Head of caudate nucleus (tissue), 42 donors: ENCODE measurements around the gene JPT1.
"Not testable (repeated sequence)": the region's sequence is repeated elsewhere in the genome, so short reads cannot be mapped to it uniquely, and the experiment has no call there.

Experiments
- DNase-seq, 42 donors: peaks; one replicate each; pipeline versions ENCODE4 v3.0.0 to v3.0.0-alpha.2; 2020 to 2021; ENCODE audit warnings: mixed read lengths in 7 of 42
- intact Hi-C: fragments of 100-400 bp; cut with DNase I; formaldehyde crosslinking; loops from one replicate; pipeline ENCODE4 v1.15.0; 2022

Gene JPT1

DNA sequence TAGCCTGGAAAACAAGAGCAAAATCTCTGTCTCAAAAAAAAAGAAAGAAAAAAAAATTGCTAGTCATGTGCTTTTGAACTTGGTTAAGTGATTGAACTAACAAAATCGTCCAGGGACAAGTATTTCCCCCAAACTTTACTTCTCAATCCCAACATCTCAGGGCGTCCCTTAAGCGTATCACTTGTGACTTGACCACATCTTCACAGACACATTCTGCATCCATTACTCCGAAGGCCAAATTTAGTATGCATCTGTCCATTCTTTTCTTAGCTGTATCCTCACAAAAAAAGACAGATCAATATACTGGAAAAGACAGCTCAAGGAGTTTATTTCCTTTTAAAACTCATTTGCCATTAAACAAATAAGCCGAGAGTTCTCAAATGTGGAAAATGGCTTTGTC lies 5.9 kb upstream of the JPT1 start:
- no peak for DNase-seq
- intact Hi-C loops: no loop called here

DNA sequence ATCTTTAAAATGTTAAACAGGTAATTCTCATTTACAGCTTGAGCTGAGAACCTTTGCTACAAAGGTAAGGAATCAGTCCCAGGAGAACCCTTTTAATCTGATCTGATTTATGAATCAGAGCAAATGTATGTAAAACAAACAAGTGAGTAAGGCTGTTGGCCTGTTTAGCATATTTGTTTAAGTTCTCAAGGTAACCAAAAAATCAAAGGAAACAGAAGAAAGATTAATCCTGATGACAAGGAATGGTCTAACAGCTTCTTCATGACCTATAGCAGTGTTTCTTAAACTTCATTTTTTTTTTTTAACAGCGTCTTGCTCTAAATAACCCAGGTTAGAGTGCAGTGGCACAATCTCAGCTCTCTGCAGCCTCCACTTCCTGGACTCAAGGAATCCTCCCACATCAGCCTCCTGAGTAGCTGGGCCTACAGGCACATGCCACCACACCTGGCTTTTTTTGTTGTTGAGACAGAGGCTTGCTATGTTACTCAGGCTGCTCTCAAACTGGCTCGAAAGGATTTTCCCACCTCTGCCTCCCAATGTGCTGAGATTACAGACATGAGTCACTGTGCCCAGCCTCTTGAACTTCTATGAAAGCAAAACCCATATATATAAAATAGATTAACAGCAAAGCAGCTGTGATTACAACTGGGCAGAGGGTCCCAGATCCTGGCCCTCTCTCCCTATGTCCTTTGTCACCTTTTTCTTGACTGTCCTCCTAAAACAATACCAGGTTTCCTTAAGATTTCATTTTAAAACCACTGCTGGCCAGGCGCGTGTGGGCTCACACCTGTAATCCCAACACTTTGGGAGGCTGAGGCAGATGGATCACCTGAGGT lies 5.1 kb upstream of the JPT1 start:
- intact Hi-C loops: no loop called here
- DNase-seq: peak in 1 of 42 donors; percentile 22

DNA sequence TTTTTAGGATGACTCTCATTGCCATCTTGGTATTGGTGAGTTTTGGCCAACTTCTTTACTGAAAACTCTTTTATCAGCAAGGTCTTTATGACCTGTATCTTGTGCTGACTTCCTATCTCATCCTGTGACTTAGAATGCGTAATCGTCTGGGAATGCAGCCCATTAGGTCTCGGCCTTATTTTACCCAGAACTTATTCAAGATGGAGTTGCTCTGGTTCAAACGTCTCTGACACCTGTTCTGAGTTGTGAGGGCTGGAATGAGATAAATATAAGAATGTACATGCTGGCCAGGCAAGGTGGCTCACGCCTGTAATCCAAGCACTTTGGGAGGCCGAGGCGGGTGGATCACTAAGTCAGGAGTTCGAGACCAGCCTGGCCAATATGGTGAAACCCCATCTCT lies 4.2 kb upstream of the JPT1 start:
- DNase-seq, intact Hi-C loops: not testable (repeated sequence)

DNA sequence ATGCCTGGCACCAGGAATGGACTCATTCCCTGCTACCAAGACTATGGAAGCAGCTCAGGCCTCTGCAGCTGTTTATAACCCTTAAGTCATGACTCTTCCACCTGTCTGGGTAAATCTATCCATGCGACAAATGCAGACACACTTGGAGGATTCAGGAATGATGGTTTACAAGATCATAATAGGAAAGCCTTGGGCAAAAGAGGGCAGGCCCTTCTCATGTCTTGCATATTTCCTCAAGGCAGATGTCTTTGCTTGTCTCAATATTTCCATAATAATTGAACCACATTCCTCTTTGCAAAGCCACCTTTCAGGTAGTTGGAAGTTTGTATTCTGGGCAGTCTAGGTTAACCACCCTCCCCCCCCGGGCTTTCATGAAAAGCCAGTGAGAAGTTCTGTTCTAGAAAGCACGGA lies 884 bp upstream of the JPT1 start:
- DNase-seq: no peak
- intact Hi-C loops: no loop called here

DNA sequence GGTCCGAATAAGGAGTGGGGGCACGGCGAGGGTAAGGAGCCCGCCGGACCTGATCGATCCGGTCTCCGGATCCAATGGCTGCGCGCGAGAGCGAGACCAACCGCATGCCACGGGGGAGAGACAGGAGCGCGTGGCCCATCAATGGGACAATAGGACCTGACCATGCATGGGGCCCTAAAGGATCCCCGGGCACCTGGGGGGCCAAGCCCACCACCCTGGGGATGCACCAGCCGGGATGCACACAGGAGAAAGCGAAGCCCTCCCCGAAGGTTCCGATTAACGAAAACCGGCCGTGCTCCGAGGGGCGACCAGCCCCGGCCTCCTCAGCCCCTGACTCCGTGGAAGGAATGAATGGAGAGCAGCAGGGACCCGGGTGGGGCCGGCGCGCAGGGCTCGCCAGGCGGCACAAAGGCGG lies 525 bp downstream of the JPT1 start:
- intact Hi-C loops: loop anchor here (5.0 kb wide), 1 partner anchor 36 kb away; no protein-coding TSS in a partner anchor
- peak in 22 of 42 donors; percentile 6 to 53 (median 24) for DNase-seq

DNA sequence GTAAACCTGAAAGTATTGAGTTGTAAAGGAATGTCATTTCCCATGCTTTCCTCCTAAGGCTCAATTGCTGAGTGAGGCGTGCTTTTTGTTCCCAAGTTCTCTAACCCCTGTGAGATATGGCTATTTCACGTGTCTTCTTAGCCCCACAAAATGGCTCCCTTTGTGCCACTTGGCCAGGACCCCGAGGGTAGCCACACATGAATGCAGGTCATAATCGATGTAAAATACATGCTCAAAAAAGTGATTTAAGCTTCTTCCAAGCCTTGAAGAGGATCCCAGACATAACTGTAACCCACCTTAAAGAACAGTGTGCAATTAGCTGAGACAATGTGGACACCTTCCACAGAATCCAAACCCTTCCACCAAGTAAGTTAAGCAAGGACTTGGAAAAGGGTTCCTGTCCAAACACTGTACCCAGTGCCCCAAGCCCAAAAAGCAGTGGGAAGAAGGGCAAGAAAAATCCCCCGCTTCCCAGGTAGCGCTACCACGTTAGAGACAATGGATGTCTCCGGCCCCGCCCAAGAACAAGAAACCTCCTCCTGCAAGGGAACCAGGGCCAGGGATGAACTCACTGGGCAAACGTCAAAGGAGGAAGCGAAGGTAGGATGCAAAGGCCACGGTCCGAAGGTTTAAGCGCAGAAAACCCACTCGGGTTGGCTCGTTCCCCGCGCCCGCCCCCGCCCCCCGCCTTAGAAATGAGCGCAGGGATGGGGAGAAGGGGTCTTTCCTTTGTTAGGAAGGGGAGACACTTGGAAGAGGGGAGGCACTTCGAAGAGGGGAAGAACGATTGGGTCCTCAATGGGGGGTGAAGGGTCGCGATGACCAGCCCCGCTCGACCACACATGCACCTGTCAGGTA lies 1.2 kb downstream of the JPT1 start:
- intact Hi-C loops: loop anchor here (5.0 kb wide), 1 partner anchor 36 kb away; no protein-coding TSS in a partner anchor
- DNase-seq: peak in 25 of 42 donors; percentile 10 to 57 (median 29)

DNA sequence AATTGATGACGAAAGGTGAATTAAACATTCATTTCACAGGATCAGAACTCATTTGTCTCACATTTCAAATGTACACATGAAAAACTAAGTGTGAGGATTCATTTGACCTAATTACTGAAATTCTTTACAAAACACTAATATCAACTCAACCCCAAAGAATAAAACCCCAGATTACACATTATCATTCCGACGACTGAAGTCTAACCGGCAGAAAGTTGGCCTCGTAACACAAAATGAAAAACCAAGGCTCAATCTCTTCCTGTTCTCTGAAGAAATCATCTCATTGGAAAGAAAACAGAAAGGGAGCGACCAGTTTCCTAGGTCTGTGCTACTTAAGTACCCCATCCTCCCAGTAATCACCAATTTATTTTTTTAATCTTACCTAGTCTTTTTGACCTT lies 1.8 kb downstream of the JPT1 start:
- intact Hi-C loops: loop anchor here (5.0 kb wide), 1 partner anchor 35 kb away; no protein-coding TSS in a partner anchor
- no peak for DNase-seq

DNA sequence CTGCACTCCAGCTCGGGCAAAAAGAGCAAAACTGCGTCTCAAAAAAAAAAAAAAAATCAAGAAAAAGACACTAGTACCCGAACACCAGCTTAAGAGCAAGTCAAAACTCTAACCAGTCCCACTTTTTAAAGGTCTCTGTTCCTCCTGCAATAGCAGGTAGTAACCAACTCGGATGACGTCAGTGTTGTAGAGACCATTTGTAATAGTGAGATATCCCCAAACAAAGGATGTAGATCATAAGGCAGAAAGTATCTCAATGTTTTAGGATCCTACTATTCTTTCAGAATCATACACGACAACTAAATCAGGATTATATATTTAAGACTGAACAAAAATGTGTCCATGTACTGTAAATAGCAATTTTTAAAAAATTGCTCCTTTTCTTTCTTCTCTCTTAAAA lies 2.4 kb downstream of the JPT1 start:
- no peak for DNase-seq
- intact Hi-C loops: loop anchor here (5.0 kb wide), 1 partner anchor 35 kb away; no protein-coding TSS in a partner anchor

DNA sequence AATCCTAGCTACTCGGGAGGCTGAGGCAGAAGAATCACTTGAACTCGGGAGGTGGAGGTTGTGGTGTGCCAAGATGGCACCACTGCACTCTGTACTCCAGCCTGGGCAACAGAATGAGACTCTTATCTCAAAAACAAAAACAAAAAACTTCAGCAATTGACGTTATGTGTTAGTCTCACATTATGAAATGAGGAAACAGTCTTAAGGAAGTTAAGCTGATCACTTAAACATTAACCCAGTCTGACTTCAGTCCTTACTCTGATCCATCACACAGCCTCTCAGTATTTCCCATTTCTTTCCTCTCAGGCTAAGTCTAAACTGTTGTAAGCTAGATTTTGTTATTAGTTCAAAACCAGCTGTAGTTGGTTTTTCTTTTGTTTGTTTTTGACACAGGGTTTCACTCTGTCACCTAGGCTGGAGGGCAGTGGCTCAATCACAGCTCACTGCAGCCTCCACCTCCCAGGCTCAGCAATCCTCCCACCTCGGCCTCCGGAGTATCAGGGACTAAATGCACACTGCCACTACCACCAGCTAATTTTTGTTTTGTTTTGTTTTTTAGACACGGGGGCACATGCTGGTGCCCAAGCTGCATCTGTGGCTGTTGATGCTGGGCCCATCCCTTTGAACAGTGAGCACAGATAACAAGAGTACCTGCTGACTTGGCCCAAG lies 6.3 kb downstream of the JPT1 start:
- intact Hi-C loops: no loop called here

DNA sequence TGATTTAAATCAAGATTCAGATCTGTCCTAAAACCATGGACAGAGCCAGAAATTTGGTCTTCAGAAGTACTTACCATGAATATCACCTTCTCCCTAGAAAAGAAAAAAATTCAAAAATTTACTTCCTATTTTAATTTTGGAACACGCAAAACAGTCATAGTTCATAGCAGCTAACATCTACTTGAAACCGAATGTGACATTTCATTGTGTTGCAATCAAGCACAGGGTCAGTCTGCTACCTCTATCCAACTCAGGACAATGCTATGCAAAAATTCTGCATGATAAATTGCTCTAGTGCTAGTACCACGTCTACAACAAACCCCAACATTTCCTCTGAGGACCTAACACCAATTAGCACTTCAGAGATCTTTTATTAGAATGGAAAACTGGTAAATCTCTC lies 7.7 kb downstream of the JPT1 start:
- intact Hi-C loops: no loop called here
- DNase-seq: no peak

More for the DNA sequence above, 6.3 kb downstream of the JPT1 start:
- DNase-seq: peak in 1 of 42 donors; percentile 18

DNA sequence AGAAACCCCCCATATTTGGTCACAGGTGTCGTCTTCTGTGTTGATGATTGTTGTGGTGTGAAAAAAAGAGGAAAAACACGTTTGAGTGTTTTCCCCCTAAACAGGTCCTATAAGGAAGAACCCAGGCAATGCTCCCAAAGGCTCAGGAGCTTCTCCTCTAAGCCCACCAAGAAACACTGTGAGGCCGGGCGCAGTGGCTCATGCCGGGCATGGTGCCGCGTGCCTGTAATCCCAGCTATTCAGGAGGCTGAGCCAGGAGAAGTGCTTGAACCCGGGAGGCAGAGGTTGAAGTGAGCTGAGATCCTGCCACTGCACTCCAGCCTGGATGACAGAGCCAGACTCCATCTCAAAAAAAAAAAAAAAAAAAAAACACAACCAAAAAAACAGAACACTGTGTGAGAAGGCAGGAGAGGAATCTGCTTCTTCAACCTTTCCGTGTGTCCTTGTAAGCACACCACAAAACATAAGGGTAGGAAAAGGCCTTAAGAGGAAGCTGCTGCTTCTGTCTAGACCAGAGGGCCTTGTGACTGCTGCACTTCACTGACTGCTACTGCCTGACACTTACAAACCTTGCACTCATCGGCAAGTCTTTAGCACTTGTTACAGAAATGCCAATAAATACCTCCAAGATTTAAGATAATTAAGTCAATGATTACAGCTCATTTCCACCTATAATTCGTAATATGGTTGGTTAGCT lies 9.3 kb downstream of the JPT1 start:
- intact Hi-C loops: no loop called here

DNA sequence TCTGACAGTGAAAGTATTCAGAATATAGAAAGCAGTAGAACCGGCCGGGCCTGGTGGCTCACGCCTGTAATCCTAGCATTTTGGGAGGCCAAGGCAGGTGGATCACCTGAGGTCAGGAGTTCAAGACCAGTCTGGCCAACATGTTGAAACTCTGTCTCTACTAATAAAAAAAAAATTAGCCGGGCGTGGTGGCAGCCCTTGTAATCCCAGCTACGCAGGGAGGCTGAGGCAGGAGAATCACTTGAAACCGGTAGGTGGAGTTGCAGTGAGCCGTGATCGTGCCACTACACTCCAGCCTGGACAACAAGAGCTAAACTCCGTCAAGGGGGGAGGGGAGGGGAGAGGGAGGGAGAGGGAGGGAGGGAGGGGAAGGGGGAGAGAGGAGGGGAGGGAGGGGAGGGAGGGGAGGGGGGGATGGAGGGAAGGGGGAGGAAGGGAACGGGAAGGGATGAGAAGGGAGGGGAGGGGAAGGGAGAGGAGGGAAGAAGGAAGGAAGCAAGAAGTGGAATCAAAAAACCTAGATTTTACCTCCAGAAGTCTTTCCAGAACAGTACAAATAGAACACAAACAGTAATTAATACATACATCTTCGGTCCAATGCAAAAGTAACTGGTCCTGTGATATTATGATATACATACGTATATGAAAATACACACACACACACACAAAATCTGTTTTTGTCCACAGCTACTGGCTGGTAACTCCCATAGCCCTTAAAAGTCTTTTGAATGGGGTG lies 11.9 kb downstream of the JPT1 start:
- no peak for DNase-seq
- intact Hi-C loops: no loop called here

More for the DNA sequence above, 9.3 kb downstream of the JPT1 start:
- peak in 1 of 42 donors; percentile 12 for DNase-seq

DNA sequence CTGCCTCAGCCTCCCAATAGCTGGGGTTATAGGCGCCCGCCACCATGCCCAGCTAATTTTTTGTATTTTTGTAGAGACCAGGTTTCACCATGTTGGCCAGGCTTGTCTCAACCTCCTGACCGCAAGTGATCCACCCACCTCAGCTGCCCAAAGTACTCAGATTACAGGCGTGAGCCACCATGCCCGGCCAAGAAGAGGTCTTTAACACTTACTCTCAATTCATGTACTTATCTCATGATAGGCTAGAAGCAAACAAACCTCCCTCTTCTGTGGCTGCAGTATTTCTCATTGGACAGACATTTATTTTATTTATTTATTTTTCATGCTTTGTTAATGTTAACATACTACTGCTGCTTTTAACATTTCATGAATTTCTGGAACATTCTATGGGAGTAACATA lies 15.8 kb downstream of the JPT1 start:
- DNase-seq: no peak
- intact Hi-C loops: no loop called here

DNA sequence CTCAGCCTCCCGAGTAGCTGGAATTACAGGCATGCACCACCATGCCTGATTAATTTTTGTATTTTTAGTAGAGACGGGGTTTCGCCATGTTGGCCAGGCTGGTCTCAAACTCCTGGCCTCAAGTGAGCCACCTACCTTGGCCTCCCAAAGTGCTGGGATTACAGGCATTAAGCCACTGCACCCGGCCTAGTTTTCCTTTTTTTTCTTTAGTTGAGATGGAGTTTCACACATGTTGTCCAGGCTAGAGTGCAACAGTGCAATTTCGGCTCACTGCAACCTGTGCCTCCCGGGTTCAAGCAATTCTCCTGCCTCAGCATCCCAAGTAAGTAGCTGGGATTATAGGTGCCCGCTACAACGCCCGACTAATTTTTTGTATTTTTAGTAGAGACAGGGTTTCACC lies 16.6 kb downstream of the JPT1 start:
- intact Hi-C loops, DNase-seq: not testable (repeated sequence)

DNA sequence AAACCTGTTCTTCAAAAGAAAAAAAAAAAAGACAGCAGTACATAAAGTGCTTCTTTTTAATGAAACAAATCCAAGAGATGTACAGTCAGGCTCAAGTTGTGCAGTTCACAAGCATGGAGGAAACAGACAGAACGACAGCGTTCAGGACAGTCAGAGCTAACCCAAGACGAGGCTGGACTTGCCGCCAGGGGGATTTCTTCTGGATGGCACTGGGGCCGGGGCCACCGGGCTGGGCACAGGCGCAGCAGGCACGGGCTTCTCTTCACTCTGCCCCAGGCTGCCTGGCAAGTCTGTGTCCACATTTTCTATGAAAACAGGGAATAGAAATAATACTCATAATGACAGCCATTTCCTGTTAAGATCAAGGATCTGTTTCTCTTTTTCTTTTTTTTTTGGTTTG lies 18.4 kb downstream of the JPT1 start:
- no peak for DNase-seq
- intact Hi-C loops: no loop called here

DNA sequence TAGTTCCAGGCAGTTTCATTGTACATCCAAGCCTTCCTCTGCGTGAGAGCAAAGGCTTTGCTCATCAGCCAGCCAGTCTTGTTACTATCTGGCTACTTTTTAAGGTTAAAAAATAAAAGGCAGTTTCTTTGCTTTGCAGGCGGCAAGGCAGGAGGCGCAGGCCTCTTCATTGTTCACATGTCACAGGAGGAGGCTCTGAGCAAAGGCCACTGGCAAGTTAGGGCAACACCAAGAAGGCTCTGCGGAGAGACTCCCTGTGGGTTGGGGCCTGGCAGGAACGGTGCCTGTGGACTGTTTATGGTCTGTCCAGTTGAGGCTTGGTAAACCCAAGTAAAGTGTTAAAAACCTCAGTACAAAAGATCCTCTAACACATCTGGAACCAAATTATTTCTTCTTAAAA lies 18.9 kb downstream of the JPT1 start:
- intact Hi-C loops: no loop called here
- no peak for DNase-seq

DNA sequence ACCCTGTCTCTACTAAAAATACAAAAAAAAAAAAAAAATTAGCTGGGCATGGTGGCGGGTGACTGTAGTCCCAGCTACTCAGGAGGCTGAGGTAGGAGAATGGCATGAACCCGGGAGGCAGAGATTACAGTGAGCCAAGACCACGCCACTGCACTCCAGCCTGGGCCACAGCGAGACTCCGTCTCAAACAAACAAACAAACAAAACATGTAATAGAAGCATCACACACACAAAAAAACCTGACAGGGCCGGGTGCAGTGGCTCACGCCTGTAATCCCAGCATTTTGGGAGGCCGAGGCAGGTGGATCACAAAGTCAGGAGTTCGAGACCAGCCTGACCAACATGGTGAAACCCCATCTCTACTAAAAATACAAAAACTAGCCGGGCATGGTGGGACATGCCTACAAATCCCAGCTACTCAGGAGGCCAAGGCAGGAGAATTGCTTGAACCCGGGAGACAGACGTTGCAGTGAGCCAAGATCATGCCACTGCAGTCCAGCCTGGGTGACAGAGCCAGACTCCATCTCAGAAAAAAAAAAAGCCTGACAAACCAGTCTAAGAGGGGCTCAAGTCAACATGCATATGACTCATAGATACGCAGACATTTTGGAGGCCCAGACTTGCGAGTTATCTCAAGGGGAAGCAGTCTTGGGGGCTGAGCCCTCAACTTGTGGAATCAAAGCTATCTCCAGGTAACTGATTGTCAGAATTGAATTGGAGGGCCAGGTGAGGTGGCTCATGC lies 20.5 kb downstream of the JPT1 start:
- intact Hi-C loops, DNase-seq: not testable (repeated sequence)
